Measurements from ENCODE around the gene PSD.

GRCh38 chr10:102384606-102385429 lies 33.8 kb downstream of the PSD start:
- no peak for TF ChIP-seq BHLHE40 (IDR thresholded peaks at IDR 0.05; ENCODE audit: borderline replicate concordance)
- TF ChIP-seq ZNF384 (IDR thresholded peaks at IDR 0.05), result no peak
- no peak for TF ChIP-seq ELF4 (IDR thresholded peaks at IDR 0.05)
- no peak for TF ChIP-seq TARDBP (IDR thresholded peaks at IDR 0.05)
- TF ChIP-seq ARNT (IDR thresholded peaks at IDR 0.05), result no peak
- no peak for TF ChIP-seq PKNOX1 (IDR thresholded peaks at IDR 0.05)
- no peak for TF ChIP-seq SP1 (IDR thresholded peaks at IDR 0.05)
- TF ChIP-seq L3MBTL2 (conservative IDR thresholded peaks at IDR 0.05), result no peak
- TF ChIP-seq HDGF (IDR thresholded peaks at IDR 0.05; ENCODE audit: borderline replicate concordance), result no peak
- no peak for TF ChIP-seq FOXM1 (IDR thresholded peaks at IDR 0.05; ENCODE audit: borderline replicate concordance)
- TF ChIP-seq FOXK2 (IDR thresholded peaks at IDR 0.05), result no peak
- TF ChIP-seq FOXA1 (IDR thresholded peaks at IDR 0.05), result no peak
- no peak for TF ChIP-seq CTBP1 (IDR thresholded peaks at IDR 0.05; ENCODE audit: borderline replicate concordance)
